Measurements from ENCODE around the gene HTR3C.

The HTR3C gene

DNA sequence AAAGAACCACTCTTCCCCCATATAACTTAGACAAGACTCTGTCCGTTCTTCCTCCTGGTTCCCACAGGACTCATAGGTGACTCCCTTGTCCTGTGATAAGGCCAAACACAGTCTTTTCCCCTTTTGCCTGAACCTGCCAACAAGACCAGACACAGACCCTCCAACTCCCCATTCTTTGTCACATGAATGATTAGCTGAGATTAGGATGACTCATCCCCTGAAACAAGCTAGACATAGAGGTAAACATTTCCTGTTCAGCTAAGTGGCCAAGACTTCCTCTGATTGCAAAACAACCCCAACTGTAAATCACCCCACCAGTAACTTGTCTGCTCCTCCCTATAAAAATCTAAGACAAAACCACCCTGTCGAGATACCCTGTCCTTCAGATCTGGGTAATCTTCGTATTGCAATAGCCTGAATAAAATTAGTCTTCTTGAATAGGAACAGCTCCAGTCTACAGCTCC, 32.6 kb downstream of the HTR3C start:
- DNase-seq (ENCODE audit: low read depth in 2 of 2): no peak

DNA sequence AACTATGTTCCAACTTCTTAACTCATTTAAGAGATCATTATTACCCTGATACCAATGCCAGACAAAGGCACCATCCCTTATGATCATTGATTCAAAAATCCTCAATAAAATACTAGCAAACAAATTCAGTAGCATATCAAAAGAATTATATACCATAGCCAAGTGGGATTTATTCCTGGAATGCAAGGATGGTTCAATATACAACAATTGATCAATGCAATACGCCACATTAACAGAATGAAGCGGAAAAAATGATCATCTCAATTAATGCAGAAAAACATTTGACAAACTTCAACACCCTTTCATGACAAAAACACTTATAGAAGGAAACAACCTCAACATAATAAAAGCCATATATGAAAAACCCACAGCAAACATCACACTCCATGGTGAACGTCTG, 39.4 kb downstream of the HTR3C start:
- DNase-seq (ENCODE audit: low read depth in 2 of 2): no peak

DNA sequence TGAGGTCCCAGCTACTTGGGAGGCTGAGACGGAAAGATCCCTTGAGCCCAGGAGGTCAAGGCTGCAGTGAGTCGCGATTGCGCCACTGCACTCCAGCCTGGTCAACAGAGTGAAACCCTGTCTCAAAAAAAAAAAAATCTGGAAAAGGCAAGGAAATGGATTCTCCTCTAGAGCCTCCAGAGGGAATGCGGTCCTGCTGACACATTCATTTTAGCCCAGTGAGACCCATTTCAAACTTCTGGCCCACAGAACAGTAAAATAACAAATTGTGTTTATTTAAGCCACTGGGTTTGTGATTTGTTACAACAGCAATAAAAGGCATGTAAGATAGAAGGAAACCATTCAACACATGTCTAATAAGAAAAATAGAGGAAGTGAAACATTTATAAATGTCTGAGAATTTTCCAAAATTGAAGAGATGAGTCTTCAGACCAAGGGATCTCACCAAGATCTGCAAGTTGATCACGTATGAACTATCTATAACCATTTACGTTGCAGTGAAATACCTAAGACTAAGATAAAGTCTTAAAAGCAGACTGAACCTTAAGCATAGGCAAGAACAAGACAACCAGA, 44.0 kb downstream of the HTR3C start, which contains the start of gene HTR3E:
TSS of gene HTR3E (plus strand) at position 254 of the 573 bp plus-strand sequence. CDS start 466 bp downstream, outside the sequence.
- no peak for DNase-seq (ENCODE audit: low read depth in 2 of 2)

GRCh38 chr3:184097556-184097955, 44.7 kb downstream of the HTR3C start:
- no peak for DNase-seq (ENCODE audit: low read depth in 2 of 2)

DNA sequence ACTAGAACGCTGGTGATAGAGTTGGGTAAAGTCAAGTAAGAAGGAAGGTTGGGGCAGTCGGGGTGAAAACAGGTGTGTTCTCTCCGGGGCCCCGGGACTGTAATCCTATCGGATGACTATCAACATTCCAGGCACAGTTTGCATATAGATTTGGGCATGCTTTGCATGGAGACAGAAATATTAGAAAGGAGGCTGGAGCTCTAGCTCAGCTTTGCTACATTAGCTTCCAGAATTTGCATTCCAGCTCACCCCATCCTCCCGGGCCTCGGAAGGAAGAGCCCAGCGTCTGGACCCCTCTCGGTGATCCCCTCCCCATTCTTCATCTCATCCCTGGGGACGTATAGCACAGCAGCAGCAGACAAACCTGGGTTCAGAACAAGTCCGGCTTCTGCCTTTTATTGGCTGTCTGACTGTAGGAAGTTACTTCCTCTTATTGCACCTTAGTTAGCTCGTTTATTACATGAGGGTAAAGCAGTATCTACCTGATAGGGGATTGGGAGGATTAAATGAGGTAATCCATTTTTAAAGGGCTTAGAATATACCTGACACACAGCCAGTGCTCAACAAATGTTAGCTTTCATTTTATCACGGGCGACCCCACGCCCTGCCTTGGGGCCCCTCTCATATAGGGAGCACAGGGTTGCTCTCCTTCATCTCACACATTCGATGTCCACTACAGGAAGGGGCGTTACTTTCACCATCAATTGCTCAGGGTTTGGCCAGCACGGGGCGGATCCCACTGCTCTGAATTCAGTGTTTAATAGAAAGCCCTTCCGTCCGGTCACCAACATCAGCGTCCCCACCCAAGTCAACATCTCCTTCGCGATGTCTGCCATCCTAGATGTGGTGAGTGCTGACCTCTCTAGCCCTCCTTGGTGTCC, 47.2 kb downstream of the HTR3C start:
- no peak for DNase-seq (ENCODE audit: low read depth in 2 of 2)
